ENCODE data around the gene GLIPR1. TPM values are rescaled to one million over a fixed set of nuclear protein-coding genes. Genes with fewer than 3 reads are reported as not detected.

Gene GLIPR1
- total and polyA plus RNA-seq, 10 of the 15 experiments (the other 5 are each of a cell fraction or from before 2014, with no cell fraction given), result 18.2 to 62.6 (median 32.2) TPM

GRCh38 chr12:75508159-75508558 is 27.6 kb downstream of the GLIPR1 start:
- ChIA-PET RAD21 (ENCODE audit: unreplicated experiment) (interaction anchor here (0.6 to 2.4 kb wide), 12 partner anchors 18 to 839 kb away, joined by 3 to 35 read pairs (median 8); partner anchors contain the start of genes CAPS2, GLIPR1, GLIPR1L1 and GLIPR1L2), POLR2A (interaction anchor here (0.6 to 1.8 kb wide), 7 partner anchors 22 to 341 kb away, joined by 3 to 11 read pairs (median 4); no protein-coding TSS in a partner anchor), SMC1A (ENCODE audit: uncharacterized antibody, unreplicated experiment) (interaction anchor here (0.7 to 3.8 kb wide), 15 partner anchors 11 to 947 kb away, joined by 3 to 58 read pairs (median 4); partner anchors contain the start of genes GLIPR1, GLIPR1L1, GLIPR1L2 and PHLDA1), CTCF (interaction anchor here (0.6 to 6.6 kb wide), 12 partner anchors 20 to 947 kb away, joined by 3 to 137 read pairs (median 8); partner anchors contain the start of genes GLIPR1, GLIPR1L1, GLIPR1L2 and PHLDA1)
- no peak for DNase-seq (ENCODE audit: low read depth, low spot score)
- no TSS peak for BruUV-seq (replicated peaks)
- peaks cover 43% of the 10 kb centered on the region for H3K79me2 ChIP-seq (ENCODE audit: control insufficient read depth, insufficient read depth, low read length)
- no peak for TF ChIP-seq NR2C1 (IDR thresholded peaks at IDR 0.05)
- no peak for TF ChIP-seq ZBTB33 (IDR thresholded peaks at IDR 0.05)
- no peak for TF ChIP-seq KLF5 (IDR thresholded peaks at IDR 0.05; ENCODE audit: partially characterized antibody)
- no peak for TF ChIP-seq EZH2 (IDR thresholded peaks at IDR 0.05; ENCODE audit: borderline replicate concordance, control insufficient read depth, low read depth, low read length)
- no peak for TF ChIP-seq ATF7 (IDR thresholded peaks at IDR 0.05; ENCODE audit: low read depth)
- TF ChIP-seq JUND (IDR thresholded peaks at IDR 0.05; ENCODE audit: low read depth, low read length), result no peak
- no peak for TF ChIP-seq ZBTB4 (CRISPR knock-in tag; IDR thresholded peaks at IDR 0.05)
- H3K9me3 ChIP-seq (replicated peaks; ENCODE audit: control insufficient read depth, insufficient read depth, low read length), result no peaks in the 10 kb centered on the region; the same call in 2 of the 3 replicates
- in situ Hi-C loops (cut with MboI), result no loop called here
- no peak overlapping the region for H3K9ac ChIP-seq (ENCODE audit: control insufficient read depth, insufficient read depth, low read length)
- H2AFZ ChIP-seq (ENCODE audit: control insufficient read depth, low read depth, low read length), result no peak overlapping the region
- peak overlapping the region; percentile 43; the same call in 1 of the 2 replicates for H3K4me3 ChIP-seq
- no peaks in the 10 kb centered on the region for H4K20me1 ChIP-seq (ENCODE audit: control insufficient read depth, insufficient read depth)
- FAIRE-seq, result no peak
- H3K4me2 ChIP-seq (ENCODE audit: control insufficient read depth, insufficient read depth), result peak overlapping the region; percentile 47
- peaks cover 0 to 22% of the 10 kb centered on the region in 2 experiments; a peak in 2 of 4 replicates for H3K36me3 ChIP-seq (ENCODE audit: control insufficient read depth in 2 of 2, insufficient read depth in 2 of 2, low read length in 1 of 2)
- 97% methylated on average over 2 of the region's 2 CpGs for WGBS (ENCODE audit: insufficient coverage, insufficient replicate concordance, low lambda C conversion rate, missing lambda C conversion rate)
- ATAC-seq, result no peak
- H3K4me1 ChIP-seq (ENCODE audit: control insufficient read depth, insufficient read depth, low read length), result no peaks in the 10 kb centered on the region; the same call in 1 of the 2 replicates
- intact Hi-C loops (cut with micrococcal nuclease; ENCODE audit: unreplicated experiment), result loop anchor here (5.0 kb wide), 1 partner anchor 71 kb away; no protein-coding TSS in a partner anchor
- no peak overlapping the region for H3K27ac ChIP-seq (ENCODE audit: control insufficient read depth, insufficient read depth)
- no peaks in the 10 kb centered on the region for H3K27me3 ChIP-seq (replicated peaks in 1 of 2; ENCODE audit: control insufficient read depth in 2 of 2, insufficient read depth in 2 of 2, low read length in 1 of 2)

Measured in GM12878 (cell line).